ENCODE measurements around the gene ARIH2. TPM values are rescaled to one million over a fixed set of nuclear protein-coding genes. Genes with fewer than 3 reads are reported as not detected.

ARIH2 gene
- total and polyA plus RNA-seq, 7 donors = 59.5 to 163 (median 110) TPM

- intact Hi-C loops (cut with DNase I) = no loop called here
- Histone ChIP-seq H3K27me3 (ENCODE audit: insufficient read depth in 3 of 3, low read length in 2 of 3) (no peaks in the 10 kb centered on the region), H3K36me3 (ENCODE audit: insufficient read depth in 1 of 2, low read depth in 1 of 2) (peaks cover 1 to 45% of the 10 kb centered on the region in 2 donors), H3K4me1 (peaks cover 49% of the 10 kb centered on the region), H3K27ac (peak overlapping the region; percentile 98), H3K4me3 (peak overlapping the region; percentile 86), H3K9me3 (no peaks in the 10 kb centered on the region)
- ATAC-seq = peak; percentile 85 to 89 (median 88)
- DNase-seq = peak; percentile 100
- WGBS, 3 donors = 0 to 1% (median 0%) methylated on average over 49 to 60 of the region's 60 CpGs
- no peak for TF ChIP-seq CTCF (IDR thresholded peaks at IDR 0.05)
Measured at GRCh38 chr3:49021213-49021812, 102.7 kb downstream of the ARIH2 start.

- peaks cover 5 to 45% of the 10 kb centered on the region in 2 donors for H3K36me3 ChIP-seq (ENCODE audit: insufficient read depth in 1 of 2, low read depth in 1 of 2)
- 0 to 1% (median 0%) methylated on average over 61 to 83 of the region's 83 CpGs for WGBS, 3 donors
- DNase-seq (peak; percentile 96 to 98), ATAC-seq (peak; percentile 87 to 90 (median 87))
- H3K9me3 ChIP-seq = no peaks in the 10 kb centered on the region
- TF ChIP-seq CTCF (IDR thresholded peaks at IDR 0.05) = peak; percentile 94
- peak within 1 kb of the TSS; percentile 98 for H3K27ac ChIP-seq
- H3K4me3 ChIP-seq = peak within 1 kb of the TSS; percentile 86
- peaks cover 51% of the 10 kb centered on the region for H3K4me1 ChIP-seq
- intact Hi-C loops (cut with DNase I) = no loop called here
- H3K27me3 ChIP-seq (ENCODE audit: insufficient read depth in 3 of 3, low read length in 2 of 3) = no peaks in the 10 kb centered on the region
Measured at GRCh38 chr3:49021813-49022687, 103.4 kb downstream of the ARIH2 start, which contains the start of gene NDUFAF3. Gene NDUFAF3 (plus strand): TSS chr3:49022121. CDS start chr3:49022145, 24 bp downstream.

- intact Hi-C loops (cut with DNase I) = no loop called here
- peak overlapping the region; percentile 98 for H3K27ac ChIP-seq
- WGBS, 3 donors = 17 to 21% (median 17%) methylated on average over 12 of the region's 12 CpGs
- no peaks in the 10 kb centered on the region for H3K27me3 ChIP-seq (ENCODE audit: insufficient read depth in 3 of 3, low read length in 2 of 3)
- peaks cover 5 to 50% of the 10 kb centered on the region in 2 donors for H3K36me3 ChIP-seq (ENCODE audit: insufficient read depth in 1 of 2, low read depth in 1 of 2)
- H3K4me1 ChIP-seq = peaks cover 51% of the 10 kb centered on the region
- DNase-seq = peak in 1 of 2 donors; percentile 53
- H3K4me3 ChIP-seq = peak overlapping the region; percentile 86
- no peak for ATAC-seq
- TF ChIP-seq CTCF (IDR thresholded peaks at IDR 0.05) = no peak
- no peaks in the 10 kb centered on the region for H3K9me3 ChIP-seq
Measured at GRCh38 chr3:49022688-49023171, 104.1 kb downstream of the ARIH2 start.

- no peak for ATAC-seq
- Histone ChIP-seq H3K36me3 (ENCODE audit: insufficient read depth in 1 of 2, low read depth in 1 of 2) (peaks cover 5 to 53% of the 10 kb centered on the region in 2 donors), H3K4me3 (no peak overlapping the region), H3K27me3 (ENCODE audit: insufficient read depth in 3 of 3, low read length in 2 of 3) (no peaks in the 10 kb centered on the region), H3K4me1 (peaks cover 62% of the 10 kb centered on the region), H3K9me3 (no peaks in the 10 kb centered on the region), H3K27ac (no peak overlapping the region)
- no peak for TF ChIP-seq CTCF (IDR thresholded peaks at IDR 0.05)
- no peak for DNase-seq
- WGBS, 3 donors = 77 to 91% (median 84%) methylated on average over 4 of the region's 4 CpGs
- intact Hi-C loops (cut with DNase I) = no loop called here
Measured at GRCh38 chr3:49023775-49024174, 105.1 kb downstream of the ARIH2 start.
